Smooth muscle cell (in vitro differentiated cells): ENCODE data around the gene GABRB3. TPM values are rescaled to one million over a fixed set of nuclear protein-coding genes. Genes with fewer than 3 reads are reported as not detected.

Experiments used
- DNase-seq: peaks from one replicate; lab custom pipeline; 2025; ENCODE audit not compliant: unreplicated experiment; lab: John Stamatoyannopoulos, UW
- H2AFZ ChIP-seq: fragments of 200-600 bp; sonication (generic); 2 replicates; pipeline ENCODE4 v1.6.0; 2016; ENCODE audit warnings: antibody characterized with exemption, low read depth, mild to moderate bottlenecking
- H3F3A ChIP-seq: fragments of 200-600 bp; sonication (generic); 2 replicates; pipeline ENCODE4 v1.6.0; 2017; ENCODE audit warnings: antibody characterized with exemption, low read depth
- H3K27ac ChIP-seq: fragments of 200-600 bp; sonication (generic); 2 replicates; pipeline ENCODE4 v1.5.1; 2016; ENCODE audit warnings: low read depth, mild to moderate bottlenecking
- H3K27me3 ChIP-seq: fragments of 200-600 bp; sonication (generic); 2 replicates; pipeline ENCODE4 v1.6.1; 2016; ENCODE audit warnings: low read depth, mild to moderate bottlenecking
- H3K36me3 ChIP-seq: fragments of 200-600 bp; sonication (generic); 2 replicates; pipeline ENCODE4 v1.5.1; 2016; ENCODE audit warnings: low read depth
- H3K4me1 ChIP-seq: fragments of 200-600 bp; sonication (generic); 2 replicates; pipeline ENCODE4 v1.5.1; 2016; ENCODE audit warnings: low read depth
- H3K4me2 ChIP-seq: fragments of 200-600 bp; sonication (generic); 2 replicates; pipeline ENCODE4 v1.6.0; 2016; ENCODE audit warnings: mild to moderate bottlenecking
- H3K4me3 ChIP-seq: fragments of 200-600 bp; sonication (generic); 2 replicates; pipeline ENCODE4 v1.5.1; 2016; ENCODE audit warnings: mild to moderate bottlenecking
- H3K79me2 ChIP-seq: fragments of 200-600 bp; sonication (generic); 2 replicates; pipeline ENCODE4 v1.6.0; 2016; ENCODE audit warnings: low read depth, mild to moderate bottlenecking
- H3K9ac ChIP-seq: fragments of 200-600 bp; sonication (generic); 2 replicates; pipeline ENCODE4 v1.6.0; 2016; ENCODE audit warnings: low read depth
- H3K9me3 ChIP-seq: fragments of 200-600 bp; sonication (generic); replicated peaks from 2 replicates; pipeline ENCODE4 v1.5.1; 2016; ENCODE audit warnings: low read depth
- H4K20me1 ChIP-seq: fragments of 200-600 bp; sonication (generic); 2 replicates; pipeline ENCODE4 v1.6.0; 2016; ENCODE audit warnings: low read depth
- CTCF ChIP-seq: fragments of 200-600 bp; sonication (generic); IDR thresholded peaks from 2 replicates; pipeline ENCODE4 v1.5.1; 2017; ENCODE audit warnings: borderline replicate concordance, mild to moderate bottlenecking, antibody characterized with exemption; ENCODE audit not compliant: insufficient read depth, poor library complexity, severe bottlenecking
- WGBS: methylation state at CpG from one replicate; pipeline ENCODE4 v1.1.7; 2016; ENCODE audit warnings: low lambda C conversion rate; 5-methylcytosine and 5-hydroxymethylcytosine counted together
- polyA plus RNA-seq: library from polyadenylated mRNA; unstranded; fragments of >200 nt; fragmentation: Nextera tagmentation; extraction: Ambion mirVana; gene quantifications from 2 replicates; pipeline ENCODE4 v1.2.1, GENCODE V29; 2016
- total RNA-seq: library from RNA; depleted of rRNA; stranded (reverse); fragments of >200 nt; gene quantifications from 2 replicates; pipeline ENCODE4 v1.2.3, GENCODE V29; 2014

GABRB3 gene
- total and polyA plus RNA-seq, 2 experiments from 2014 or later, result 0.57 to 4.9 TPM

GRCh38 chr15:26729030-26729429 lies 43.8 kb downstream of the GABRB3 start:
- no peak for TF ChIP-seq CTCF

GRCh38 chr15:26724381-26725150 lies 48.3 kb downstream of the GABRB3 start:
- Histone ChIP-seq H3K79me2 (no peaks in the 10 kb centered on the region), H3K4me3 (no peak overlapping the region), H3K4me2 (no peak overlapping the region), H3K9me3 (no peaks in the 10 kb centered on the region), H3F3A (no peaks in the 10 kb centered on the region), H2AFZ (no peak overlapping the region), H4K20me1 (no peaks in the 10 kb centered on the region), H3K27me3 (no peaks in the 10 kb centered on the region), H3K9ac (no peak overlapping the region), H3K4me1 (peaks cover 16% of the 10 kb centered on the region), H3K36me3 (no peaks in the 10 kb centered on the region), H3K27ac (no peak overlapping the region)
- WGBS, result 89% methylated on average over 2 of the region's 2 CpGs
- TF ChIP-seq CTCF, result no peak
- DNase-seq, result no peak

More at GRCh38 chr15:26729030-26729429, 43.8 kb downstream of the GABRB3 start:
- Histone ChIP-seq H4K20me1 (no peaks in the 10 kb centered on the region), H3K4me1 (no peaks in the 10 kb centered on the region), H3K4me2 (no peak overlapping the region), H3K79me2 (no peaks in the 10 kb centered on the region), H3K9me3 (no peaks in the 10 kb centered on the region), H3K4me3 (no peak overlapping the region), H3K27ac (no peak overlapping the region), H3K27me3 (no peaks in the 10 kb centered on the region), H2AFZ (no peak overlapping the region), H3F3A (no peaks in the 10 kb centered on the region), H3K9ac (no peak overlapping the region), H3K36me3 (no peaks in the 10 kb centered on the region)
- no peak for DNase-seq
- WGBS, result 86% methylated on average over 5 of the region's 5 CpGs

- WGBS, result 25% methylated on average over 5 of the region's 5 CpGs
- Histone ChIP-seq H3K4me3 (no peak overlapping the region), H3K9ac (no peak overlapping the region), H3K4me1 (peaks cover 16% of the 10 kb centered on the region), H3K36me3 (no peaks in the 10 kb centered on the region), H3K27me3 (no peaks in the 10 kb centered on the region), H2AFZ (no peak overlapping the region), H3K79me2 (no peaks in the 10 kb centered on the region), H3F3A (no peaks in the 10 kb centered on the region), H4K20me1 (no peaks in the 10 kb centered on the region), H3K27ac (no peak overlapping the region), H3K9me3 (no peaks in the 10 kb centered on the region), H3K4me2 (no peak overlapping the region)
- no peak for DNase-seq
- no peak for TF ChIP-seq CTCF
Measured at GRCh38 chr15:26722621-26723160, 50.2 kb downstream of the GABRB3 start.
